Esophagus squamous epithelium (tissue), 5 donors: Measurements from ENCODE around the gene DOK5. TPM values are rescaled to one million over a fixed set of nuclear protein-coding genes. Genes with fewer than 3 reads are reported as not detected.

Experiments used
- DNase-seq: peaks from one replicate; lab custom pipeline; 2025; lab: John Stamatoyannopoulos, UW
- H3K27ac ChIP-seq, 4 donors: fragments of 200-600 bp; sonication (generic); one replicate each; pipeline ENCODE4 v1.5.1; 2016 to 2019; ENCODE audit warnings: mild to moderate bottlenecking in 1 of 4
- H3K27me3 ChIP-seq, 4 donors: fragments of 200-600 bp; sonication (generic); 1 replicate in 3 of 4; 2 replicates in 1 of 4; pipeline versions ENCODE4 v1.5.1 to v1.6.0; 2017 to 2021; ENCODE audit warnings: antibody characterized with exemption in 1 of 4
- H3K36me3 ChIP-seq, 3 donors: fragments of 200-600 bp; sonication (generic); one replicate each; pipeline ENCODE4 v1.5.1; 2016 to 2019
- H3K4me1 ChIP-seq, 3 donors: fragments of 200-600 bp; sonication (generic); one replicate each; pipeline ENCODE4 v1.5.1; 2017 to 2019
- H3K4me3 ChIP-seq, 4 donors: fragments of 200-600 bp; sonication (generic); 1 replicate in 3 of 4; 2 replicates in 1 of 4; pipeline ENCODE4 v1.5.1; 2016 to 2019; ENCODE audit warnings: mild to moderate bottlenecking in 2 of 4, moderate library complexity in 1 of 4
- H3K9me3 ChIP-seq, 3 donors: fragments of 200-600 bp; sonication (generic); one replicate each; pipeline ENCODE4 v1.5.1; 2016 to 2019
- CTCF ChIP-seq, 6 experiments: fragments of 450-650 bp in 4 of 6; fragments of 200-600 bp in 2 of 6; sonication (generic) in 2 of 6; IDR thresholded peaks; one replicate each; pipeline ENCODE4 v1.5.1; 2016 to 2019; ENCODE audit warnings: antibody characterized with exemption in 6 of 6, mild to moderate bottlenecking in 4 of 6, moderate library complexity in 4 of 6
- POLR2A ChIP-seq, 4 donors: fragments of 450-650 bp; IDR thresholded peaks; one replicate each; pipeline ENCODE4 v1.6.1; 2017; ENCODE audit warnings: antibody characterized with exemption in 4 of 4, mild to moderate bottlenecking in 4 of 4, moderate library complexity in 3 of 4
- WGBS, 2 donors: methylation state at CpG; one replicate each; pipeline ENCODE4 v1.1.5; 2018; 5-methylcytosine and 5-hydroxymethylcytosine counted together
- intact Hi-C: fragments of 100-400 bp; cut with DNase I; formaldehyde crosslinking; loops from one replicate; pipeline ENCODE4 v1.15.0; 2022
- total RNA-seq, 4 donors: library from RNA; depleted of rRNA; stranded (reverse); fragments of >200 nt; gene quantifications; one replicate each; pipeline ENCODE4 v1.1.0, GENCODE V29; 2016
- donor health status: DM: yes; HTN: yes; CAD: no.

Gene DOK5
- total RNA-seq, 4 donors from 2014 or later, result 0.38 to 1.3 TPM; not detected in 2

GRCh38 chr20:54452277-54452676 lies 23.1 kb upstream of the DOK5 start:
- WGBS, 2 donors, result 86 to 89% methylated on average over 12 of the region's 12 CpGs
- Histone ChIP-seq H3K36me3 (no peaks in the 10 kb centered on the region), H3K27ac (no peak overlapping the region), H3K9me3 (no peaks in the 10 kb centered on the region), H3K27me3 (no peaks in the 10 kb centered on the region), H3K4me3 (no peak overlapping the region), H3K4me1 (no peaks in the 10 kb centered on the region)
- intact Hi-C loops, result no loop called here
- DNase-seq, result no peak
- no peak for TF ChIP-seq POLR2A (IDR thresholded peaks at IDR 0.05)
- no peak for TF ChIP-seq CTCF (IDR thresholded peaks at IDR 0.05)

- Histone ChIP-seq H3K4me1 (no peaks in the 10 kb centered on the region), H3K36me3 (no peaks in the 10 kb centered on the region), H3K27me3 (no peaks in the 10 kb centered on the region), H3K4me3 (no peak overlapping the region), H3K27ac (no peak overlapping the region), H3K9me3 (no peaks in the 10 kb centered on the region)
- DNase-seq, result no peak
- 78 to 82% methylated on average over 2 of the region's 2 CpGs for WGBS, 2 donors
- no peak for TF ChIP-seq POLR2A (IDR thresholded peaks at IDR 0.05)
- TF ChIP-seq CTCF (IDR thresholded peaks at IDR 0.05), result no peak
- intact Hi-C loops, result no loop called here
Measured at GRCh38 chr20:54454982-54455381, 20.4 kb upstream of the DOK5 start.

- DNase-seq, result no peak
- WGBS, 2 donors, result 46 to 58% methylated on average over 2 of the region's 2 CpGs
- no peaks in the 10 kb centered on the region for H3K4me1 ChIP-seq
- H3K27ac ChIP-seq, result no peak overlapping the region
- no peaks in the 10 kb centered on the region for H3K9me3 ChIP-seq
- H3K4me3 ChIP-seq, result no peak overlapping the region
- H3K27me3 ChIP-seq, result no peaks in the 10 kb centered on the region
- no peak for TF ChIP-seq POLR2A (IDR thresholded peaks at IDR 0.05)
- TF ChIP-seq CTCF (IDR thresholded peaks at IDR 0.05), result no peak
- H3K36me3 ChIP-seq, result no peaks in the 10 kb centered on the region
- intact Hi-C loops, result no loop called here
Measured at GRCh38 chr20:54456423-54456822, 19.0 kb upstream of the DOK5 start.

- no peak for DNase-seq
- H3K27ac ChIP-seq, result no peak overlapping the region
- no peak for TF ChIP-seq POLR2A (IDR thresholded peaks at IDR 0.05)
- TF ChIP-seq CTCF (IDR thresholded peaks at IDR 0.05), result no peak
- no peaks in the 10 kb centered on the region for H3K36me3 ChIP-seq
- intact Hi-C loops, result no loop called here
- H3K4me1 ChIP-seq, result no peaks in the 10 kb centered on the region
- WGBS, 2 donors, result 57 to 79% methylated on average over 6 of the region's 6 CpGs
- no peaks in the 10 kb centered on the region for H3K27me3 ChIP-seq
- no peak overlapping the region for H3K4me3 ChIP-seq
- H3K9me3 ChIP-seq, result no peaks in the 10 kb centered on the region
Measured at GRCh38 chr20:54456961-54457360, 18.4 kb upstream of the DOK5 start.

GRCh38 chr20:54458219-54458618 lies 17.2 kb upstream of the DOK5 start:
- intact Hi-C loops, result no loop called here
- Histone ChIP-seq H3K27me3 (no peaks in the 10 kb centered on the region), H3K9me3 (no peaks in the 10 kb centered on the region), H3K4me3 (no peak overlapping the region), H3K4me1 (no peaks in the 10 kb centered on the region), H3K36me3 (no peaks in the 10 kb centered on the region), H3K27ac (no peak overlapping the region)
- 63 to 64% methylated on average over 1 of the region's 1 CpG for WGBS, 2 donors
- TF ChIP-seq POLR2A (IDR thresholded peaks at IDR 0.05), result no peak
- no peak for TF ChIP-seq CTCF (IDR thresholded peaks at IDR 0.05)
- no peak for DNase-seq
